IgD-negative memory B cell (primary cell): ENCODE measurements around the gene RAB4B. TPM values are rescaled to one million over a fixed set of nuclear protein-coding genes. Genes with fewer than 3 reads are reported as not detected.

Experiments used
- polyA plus RNA-seq: library from polyadenylated mRNA; unstranded; fragments of 300-500 nt; fragmentation: Illumina TruSeq; gene quantifications from one replicate; pipeline ENCODE4 v1.2.3, GENCODE V29; 2021

RAB4B gene
- polyA plus RNA-seq, 1 donor from 2014 or later, result 141 TPM

Other genes starting within 250 kb of the RAB4B start
- 210 TPM for gene SHKBP1, start 201.4 kb upstream of the RAB4B start, polyA plus RNA-seq
- 22.1 TPM for gene LTBP4, start 176.9 kb upstream of the RAB4B start, polyA plus RNA-seq
- 4.0 TPM for gene NUMBL, start 87.6 kb upstream of the RAB4B start, polyA plus RNA-seq
- 24.2 TPM for gene COQ8B, start 61.4 kb upstream of the RAB4B start, polyA plus RNA-seq
- gene ITPKC, start 61.1 kb upstream of the RAB4B start, polyA plus RNA-seq, result 8.8 TPM
- gene ACTMAP, start 27.8 kb upstream of the RAB4B start, polyA plus RNA-seq, result 4.9 TPM
- gene SNRPA, start 27.0 kb upstream of the RAB4B start, polyA plus RNA-seq, result 96.4 TPM
- gene MIA, start 2.7 kb upstream of the RAB4B start, polyA plus RNA-seq, result not detected
- gene EGLN2, start 20.9 kb downstream of the RAB4B start, polyA plus RNA-seq, result 181 TPM
- gene CYP2A6, start 72.2 kb downstream of the RAB4B start, polyA plus RNA-seq, result not detected
- not detected for gene CYP2A7, start 104.0 kb downstream of the RAB4B start, polyA plus RNA-seq
- gene CYP2B6, start 213.0 kb downstream of the RAB4B start, polyA plus RNA-seq, result not detected